GM13977 (cell line): ENCODE measurements around the gene KAT14.
"Not testable (repeated sequence)": the region's sequence is repeated elsewhere in the genome, so short reads cannot be mapped to it uniquely, and the experiment has no call there.

Experiments
- DNase-seq: peaks from one replicate; pipeline ENCODE4 v3.0.0; 2012; ENCODE audit warnings: low spot score
- in situ Hi-C: fragments of 300-500 bp; cut with MboI; formaldehyde crosslinking; loops from one replicate; pipeline ENCODE4 v1.12.0; 2022; ENCODE audit warnings: low sequenced_read_pairs, low pct_unique_long_range_greater_than_20kb, mixed read lengths, inconsistent platforms; ENCODE audit not compliant: unreplicated experiment
- TF ChIP-seq, protein P1 (sequence below): IDR thresholded peaks from 2 replicates; pipeline ENCODE4 v1.5.1; 2012; ENCODE audit warnings: mild to moderate bottlenecking, control low read depth; ENCODE audit not compliant: insufficient read depth; ENCODE audit errors: extremely low read depth, missing control alignments

KAT14 gene, protein sequence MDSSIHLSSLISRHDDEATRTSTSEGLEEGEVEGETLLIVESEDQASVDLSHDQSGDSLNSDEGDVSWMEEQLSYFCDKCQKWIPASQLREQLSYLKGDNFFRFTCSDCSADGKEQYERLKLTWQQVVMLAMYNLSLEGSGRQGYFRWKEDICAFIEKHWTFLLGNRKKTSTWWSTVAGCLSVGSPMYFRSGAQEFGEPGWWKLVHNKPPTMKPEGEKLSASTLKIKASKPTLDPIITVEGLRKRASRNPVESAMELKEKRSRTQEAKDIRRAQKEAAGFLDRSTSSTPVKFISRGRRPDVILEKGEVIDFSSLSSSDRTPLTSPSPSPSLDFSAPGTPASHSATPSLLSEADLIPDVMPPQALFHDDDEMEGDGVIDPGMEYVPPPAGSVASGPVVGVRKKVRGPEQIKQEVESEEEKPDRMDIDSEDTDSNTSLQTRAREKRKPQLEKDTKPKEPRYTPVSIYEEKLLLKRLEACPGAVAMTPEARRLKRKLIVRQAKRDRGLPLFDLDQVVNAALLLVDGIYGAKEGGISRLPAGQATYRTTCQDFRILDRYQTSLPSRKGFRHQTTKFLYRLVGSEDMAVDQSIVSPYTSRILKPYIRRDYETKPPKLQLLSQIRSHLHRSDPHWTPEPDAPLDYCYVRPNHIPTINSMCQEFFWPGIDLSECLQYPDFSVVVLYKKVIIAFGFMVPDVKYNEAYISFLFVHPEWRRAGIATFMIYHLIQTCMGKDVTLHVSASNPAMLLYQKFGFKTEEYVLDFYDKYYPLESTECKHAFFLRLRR

DNA sequence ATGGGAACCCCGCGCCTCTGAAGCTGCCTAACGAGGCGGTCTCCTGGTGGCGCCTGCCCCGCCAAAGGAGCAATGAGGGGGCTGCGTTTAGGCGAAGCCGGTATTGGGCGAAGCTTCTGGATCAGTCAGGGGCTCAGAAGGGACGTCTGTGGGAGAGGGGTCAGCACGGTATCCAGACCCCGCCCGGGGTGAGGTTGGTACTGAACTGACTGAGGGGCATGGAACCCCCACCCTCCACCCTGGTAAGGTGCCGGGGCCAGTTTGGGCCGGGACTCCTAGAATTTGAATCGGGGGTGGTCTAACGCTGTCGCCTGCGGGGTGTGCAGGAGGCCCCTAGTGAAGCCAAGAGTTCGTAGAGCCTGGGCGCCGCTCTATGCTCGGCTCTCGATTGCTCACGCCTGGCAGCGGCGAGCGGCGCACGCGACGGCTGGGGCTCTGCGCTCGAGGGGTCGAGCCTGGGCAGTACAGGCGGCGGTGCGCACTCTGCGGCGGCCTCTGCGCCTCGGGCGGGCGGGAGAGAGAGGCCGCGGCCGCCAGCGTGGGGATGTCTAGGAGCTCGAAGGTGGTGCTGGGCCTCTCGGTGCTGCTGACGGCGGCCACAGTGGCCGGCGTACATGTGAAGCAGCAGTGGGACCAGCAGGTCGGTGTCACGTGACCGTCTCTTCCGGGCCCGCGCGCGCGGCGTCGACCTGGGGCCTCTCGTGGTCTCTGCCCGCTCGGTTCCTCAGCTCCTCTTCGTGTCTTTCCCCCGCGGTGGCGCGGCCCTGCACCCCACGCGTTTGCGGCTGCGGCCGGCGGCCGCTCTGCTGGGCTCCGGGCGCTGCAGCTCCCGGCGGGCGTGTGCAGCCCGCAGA, at the start of gene KAT14, which contains the start of gene PET117:
Gene KAT14 (plus strand): TSS at position 452 of the 854 bp plus-strand sequence. CDS start 4,798 bp downstream, outside the sequence.
Gene PET117 (plus strand): TSS at position 452 of the 854 bp plus-strand sequence. CDS start 93 bp downstream, at position 545.
- DNase-seq = peak; percentile 89
- TF ChIP-seq, protein P1, sequence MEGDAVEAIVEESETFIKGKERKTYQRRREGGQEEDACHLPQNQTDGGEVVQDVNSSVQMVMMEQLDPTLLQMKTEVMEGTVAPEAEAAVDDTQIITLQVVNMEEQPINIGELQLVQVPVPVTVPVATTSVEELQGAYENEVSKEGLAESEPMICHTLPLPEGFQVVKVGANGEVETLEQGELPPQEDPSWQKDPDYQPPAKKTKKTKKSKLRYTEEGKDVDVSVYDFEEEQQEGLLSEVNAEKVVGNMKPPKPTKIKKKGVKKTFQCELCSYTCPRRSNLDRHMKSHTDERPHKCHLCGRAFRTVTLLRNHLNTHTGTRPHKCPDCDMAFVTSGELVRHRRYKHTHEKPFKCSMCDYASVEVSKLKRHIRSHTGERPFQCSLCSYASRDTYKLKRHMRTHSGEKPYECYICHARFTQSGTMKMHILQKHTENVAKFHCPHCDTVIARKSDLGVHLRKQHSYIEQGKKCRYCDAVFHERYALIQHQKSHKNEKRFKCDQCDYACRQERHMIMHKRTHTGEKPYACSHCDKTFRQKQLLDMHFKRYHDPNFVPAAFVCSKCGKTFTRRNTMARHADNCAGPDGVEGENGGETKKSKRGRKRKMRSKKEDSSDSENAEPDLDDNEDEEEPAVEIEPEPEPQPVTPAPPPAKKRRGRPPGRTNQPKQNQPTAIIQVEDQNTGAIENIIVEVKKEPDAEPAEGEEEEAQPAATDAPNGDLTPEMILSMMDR = no peak
- in situ Hi-C loops = no loop called here

DNA sequence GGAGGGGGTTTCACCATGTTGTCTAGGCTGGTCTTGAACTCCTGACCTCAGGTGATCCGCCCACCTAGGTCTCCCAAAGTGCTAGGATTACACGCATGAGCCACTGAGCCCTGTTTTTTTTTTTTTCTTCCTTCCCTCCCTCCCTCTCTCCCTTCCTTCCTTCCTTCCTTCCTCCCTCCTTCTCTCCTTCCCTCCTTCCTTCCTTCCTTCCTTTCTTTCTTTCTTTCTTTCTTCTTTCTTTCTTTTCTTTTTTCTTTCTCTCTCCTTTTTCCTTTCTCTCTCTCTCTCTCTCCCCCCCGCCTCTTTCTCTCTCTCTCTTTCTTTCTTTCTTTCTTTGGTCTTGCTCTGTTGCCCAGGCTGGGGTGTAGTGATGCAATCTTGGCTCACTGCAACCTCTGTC, 49.4 kb upstream of the KAT14 start:
- DNase-seq, in situ Hi-C loops: not testable (repeated sequence)

DNA sequence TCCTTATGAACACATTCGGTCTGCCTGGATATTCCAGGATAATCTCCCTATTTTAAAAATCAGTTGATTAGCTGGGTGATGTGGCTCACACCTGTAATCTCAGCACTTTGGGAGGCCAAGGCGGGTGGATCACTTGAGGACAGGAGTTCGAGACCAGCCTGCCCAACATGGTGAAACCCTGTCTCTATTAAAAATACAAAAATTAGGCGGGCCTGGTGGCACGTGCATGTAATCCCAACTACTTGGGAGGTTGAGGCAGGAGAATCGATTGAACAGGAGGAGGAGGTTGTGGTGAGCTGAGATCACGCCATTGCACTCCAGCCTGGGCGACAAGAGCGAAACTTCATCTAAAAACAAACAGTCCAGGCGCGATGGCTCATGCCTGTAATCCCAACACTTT, 48.8 kb upstream of the KAT14 start:
- in situ Hi-C loops, DNase-seq: not testable (repeated sequence)

DNA sequence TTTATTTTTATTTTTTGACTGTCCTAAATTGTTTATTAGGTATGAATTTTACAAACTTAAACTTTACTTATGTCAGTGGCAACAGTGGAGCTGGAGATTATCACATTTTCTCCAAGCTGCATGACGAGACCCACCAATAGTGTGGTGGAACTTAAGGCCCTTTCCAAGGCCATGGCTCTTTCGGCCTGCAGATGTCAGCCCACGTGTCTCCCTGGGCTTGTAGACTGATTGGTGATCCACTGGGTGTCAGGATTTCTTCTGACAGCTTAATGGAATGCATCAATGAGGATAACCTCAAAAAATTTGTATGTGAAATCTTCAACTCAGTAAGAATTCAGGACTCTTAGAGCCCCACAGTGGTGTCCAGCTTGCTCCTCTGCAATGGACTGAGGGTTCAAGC, 47.6 kb upstream of the KAT14 start:
- TF ChIP-seq, protein P1 = no peak
- DNase-seq = no peak
- in situ Hi-C loops = no loop called here

DNA sequence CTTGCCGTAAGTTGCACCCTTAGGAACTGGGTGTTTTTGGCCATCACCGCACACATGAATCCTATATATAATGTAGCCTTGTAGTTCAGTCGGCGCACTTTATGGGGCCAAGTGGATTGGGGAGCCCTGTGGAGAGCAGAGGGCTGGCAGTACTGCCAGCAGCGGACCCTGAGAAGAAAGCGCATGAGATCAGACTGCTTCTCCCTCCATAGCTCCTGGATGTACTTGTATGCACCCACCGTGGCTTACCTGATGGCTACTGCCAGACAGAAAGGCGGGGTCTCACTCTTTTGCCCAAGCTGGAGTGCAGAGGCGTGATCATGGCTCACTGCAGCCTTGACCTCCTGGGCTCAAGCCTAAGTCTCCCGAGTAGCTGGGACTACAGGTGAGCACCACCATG, 47.2 kb upstream of the KAT14 start:
- in situ Hi-C loops = no loop called here
- TF ChIP-seq, protein P1 = no peak
- no peak for DNase-seq

DNA sequence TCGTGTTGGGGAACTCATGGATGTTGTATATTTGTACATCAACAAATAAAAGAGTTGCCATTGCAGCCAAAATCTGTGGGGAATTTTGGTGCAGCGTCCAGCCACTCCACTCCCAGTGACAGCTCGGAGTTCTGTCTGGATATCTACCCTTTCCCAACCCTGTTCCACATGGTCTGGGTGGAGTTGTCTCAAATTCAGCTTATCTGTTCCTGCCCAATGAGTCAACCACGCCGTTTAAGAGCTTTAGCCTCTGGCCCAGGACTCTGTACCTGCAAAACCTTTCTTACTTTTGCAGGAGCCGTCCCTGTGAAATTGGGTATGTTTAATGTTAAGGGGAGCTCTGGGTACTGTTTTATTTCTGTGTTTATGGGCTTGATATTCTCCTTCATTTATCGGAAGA, 46.0 kb upstream of the KAT14 start:
- TF ChIP-seq, protein P1 = no peak
- no peak for DNase-seq
- in situ Hi-C loops = no loop called here

DNA sequence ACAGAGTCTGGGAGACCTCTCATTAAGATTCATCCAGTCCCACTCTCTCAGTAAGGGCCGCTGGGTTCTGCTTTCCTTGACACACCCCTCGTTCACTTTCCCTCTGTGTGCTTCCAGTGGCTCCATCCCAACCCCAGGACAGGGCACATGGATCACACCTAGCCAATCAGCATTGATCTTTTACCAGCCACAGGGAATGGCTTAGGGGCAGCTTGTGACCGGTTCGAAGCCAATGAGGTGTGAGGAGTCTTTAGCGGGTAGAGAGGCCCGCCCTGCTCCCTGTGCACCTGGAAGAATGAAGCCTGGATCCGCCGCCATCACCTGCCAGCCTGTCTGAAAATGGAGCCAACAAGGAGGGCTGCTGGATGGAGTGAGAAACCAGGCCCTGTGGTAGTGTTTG, 44.8 kb upstream of the KAT14 start:
- TF ChIP-seq, protein P1 = no peak
- DNase-seq = no peak
- in situ Hi-C loops = no loop called here
